Motor neuron (in vitro differentiated cells): Measurements from ENCODE around the gene RHBDF2. TPM values are rescaled to one million over a fixed set of nuclear protein-coding genes. Genes with fewer than 3 reads are reported as not detected.

Source experiments
- ATAC-seq, 8 experiments: fragments of 200-7000 bp; cut with Tn5 transposase; replicated peaks in 6 of 8; 2 replicates each; pipeline ENCODE4 v1.8.0; 2021; ENCODE audit warnings: mild to moderate bottlenecking in 8 of 8, moderate library complexity in 8 of 8
- H3K27ac ChIP-seq, 2 donors: fragments of 250-450 bp; sonication (Bioruptor Pico); 2 replicates each; pipeline ENCODE4 v1.9.0; 2021; ENCODE audit warnings: antibody characterized with exemption in 2 of 2, mild to moderate bottlenecking in 2 of 2, moderate library complexity in 1 of 2
- H3K4me1 ChIP-seq, 2 donors: fragments of 250-450 bp; sonication (Bioruptor Pico); replicated peaks in 1 of 2; 2 replicates each; pipeline ENCODE4 v1.6.1; 2021; ENCODE audit warnings: antibody characterized with exemption in 2 of 2, mild to moderate bottlenecking in 2 of 2, moderate library complexity in 1 of 2
- H3K4me3 ChIP-seq, 5 donors: fragments of 250-450 bp; sonication (Bioruptor Pico); 2 replicates each; pipeline ENCODE4 v1.9.0; 2021; ENCODE audit warnings: antibody characterized with exemption in 5 of 5, mild to moderate bottlenecking in 5 of 5, moderate library complexity in 4 of 5
- WGBS, 10 experiments: fragments of 450-650 bp; shearing (Covaris generic); methylation state at CpG; one replicate each; pipeline ENCODE4 v1.0.0; 2022; 5-methylcytosine and 5-hydroxymethylcytosine counted together
- in situ Hi-C, 9 experiments: fragments of 400-800 bp; cut with MboI; loops; one replicate each; pipeline ENCODE4 v1.15.0; 2021; ENCODE audit warnings: low sequenced_read_pairs in 9 of 9, low pct_unique_long_range_greater_than_20kb in 2 of 9; ENCODE audit not compliant: unreplicated experiment in 9 of 9
- total RNA-seq, 8 experiments: library from RNA; unstranded; fragments of 300-600 nt; gene quantifications; 2 replicates each; pipeline versions ENCODE4 v1.2.3 to v1.2.4, GENCODE V29; 2022

RHBDF2 gene
- total RNA-seq, 8 experiments from 2014 or later: 0.78 to 17.3 (median 2.8) TPM

GRCh38 chr17:76422406-76422805 is 78.8 kb downstream of the RHBDF2 start:
- H3K4me1 ChIP-seq: peaks cover 2 to 8% of the 10 kb centered on the region in 2 donors
- WGBS, 10 experiments: 100% methylated on average over 1 to 5 of the region's 8 CpGs; no CpG with 5 or more reads in 8 of the 10 experiments
- in situ Hi-C loops: loop anchor here in 1 of 9 experiments (25.0 kb wide), 1 partner anchor 110 kb away; the partner anchor contains the start of gene QRICH2
- ATAC-seq: no peak
- H3K4me3 ChIP-seq: no peak overlapping the region
- no peak overlapping the region for H3K27ac ChIP-seq

GRCh38 chr17:76421044-76421407 is 80.2 kb downstream of the RHBDF2 start:
- 0 to 75% (median 61%) methylated on average over 2 to 6 of the region's 7 CpGs; no CpG with 5 or more reads in 5 of the 10 experiments for WGBS, 10 experiments
- Histone ChIP-seq H3K27ac (no peak overlapping the region), H3K4me3 (no peak overlapping the region), H3K4me1 (peaks cover 2 to 8% of the 10 kb centered on the region in 2 donors)
- in situ Hi-C loops: loop anchor here in 1 of 9 experiments (25.0 kb wide), 1 partner anchor 109 kb away; the partner anchor contains the start of gene QRICH2
- peak in 5 of 8 experiments; percentile 28 to 81 (median 52) for ATAC-seq

Other genes starting within 250 kb of the RHBDF2 start
- gene UBALD2, start 236.1 kb downstream of the RHBDF2 start, total RNA-seq: 10 to 100 TPM; 11.7 to 34.6 (median 21.3) TPM
- gene QRICH2, start 193.1 kb downstream of the RHBDF2 start, total RNA-seq: 1 to 10 TPM; 2.8 to 9.3 (median 3.6) TPM
- 10 to 100 TPM; 21.3 to 60.3 (median 44.3) TPM for gene PRPSAP1, start 147.5 kb downstream of the RHBDF2 start, total RNA-seq
- 10 to 100 TPM in 4 of 8 experiments, 1 to 10 TPM in 1, under 1 TPM in 3; 0.50 to 61.8 (median 5.8) TPM for gene SPHK1, start 116.8 kb downstream of the RHBDF2 start, total RNA-seq
- 10 to 100 TPM; 17.3 to 41.9 (median 30.1) TPM for gene UBE2O, start 48.3 kb downstream of the RHBDF2 start, total RNA-seq
- under 1 TPM in 6 of 8 experiments, not detected in 2; 0.23 to 0.81 (median 0.46) TPM for gene AANAT, start 33.8 kb downstream of the RHBDF2 start, total RNA-seq
- gene CYGB, start 36.3 kb upstream of the RHBDF2 start, total RNA-seq: 10 to 100 TPM in 1 of 8 experiments, 1 to 10 TPM in 6, under 1 TPM in 1; 0.73 to 19.4 (median 5.4) TPM
- gene PRCD, start 38.6 kb upstream of the RHBDF2 start, total RNA-seq: 1 to 10 TPM in 7 of 8 experiments, under 1 TPM in 1; 0.97 to 9.9 (median 4.1) TPM
- 10 to 100 TPM in 1 of 8 experiments, 1 to 10 TPM in 2, under 1 TPM in 2, not detected in 3; 0.36 to 22.2 (median 1.3) TPM for gene ST6GALNAC2, start 84.4 kb upstream of the RHBDF2 start, total RNA-seq
- gene ST6GALNAC1, start 142.3 kb upstream of the RHBDF2 start, total RNA-seq: under 1 TPM in 3 of 8 experiments, not detected in 5; 0.13 to 1.00 (median 0.38) TPM
- gene MXRA7, start 209.5 kb upstream of the RHBDF2 start, total RNA-seq: 100 to 1,000 TPM in 5 of 8 experiments, 10 to 100 TPM in 3; 19.7 to 214 (median 106) TPM
- gene JMJD6, start 225.2 kb upstream of the RHBDF2 start, total RNA-seq: 10 to 100 TPM; 20.8 to 45.5 (median 26.5) TPM
- 10 to 100 TPM; 28.6 to 47.3 (median 37.7) TPM for gene METTL23, start 225.4 kb upstream of the RHBDF2 start, total RNA-seq
- gene SRSF2, start 235.9 kb upstream of the RHBDF2 start, total RNA-seq: 100 to 1,000 TPM in 7 of 8 experiments, 10 to 100 TPM in 1; 68.1 to 302 (median 147) TPM
- 10 to 100 TPM; 14.9 to 38.7 (median 22.2) TPM for gene MFSD11, start 236.7 kb upstream of the RHBDF2 start, total RNA-seq